HepG2 (cell line): ENCODE measurements around the gene CHCHD1. TPM values are rescaled to one million over a fixed set of nuclear protein-coding genes. Genes with fewer than 3 reads are reported as not detected.

Source experiments
- ATAC-seq: fragments of 200-7000 bp; cut with Tn5 transposase; 3 replicates; pipeline ENCODE4 v1.9.1; 2020; ENCODE audit warnings: mild to moderate bottlenecking, moderate library complexity
- BruUV-seq: library from RNA; stranded (reverse); fragments of 400-500 nt; replicated peaks from 2 replicates; lab custom pipeline; 2021; lab: Mats Ljungman, UMichigan
- CTCF ChIA-PET: fragments of 300-600 bp; formaldehyde crosslinking; extraction: SDS; loops from one replicate; lab custom pipeline; 2021; ENCODE audit warnings: low total read pairs, inconsistent platforms, low intra/inter-chr PET ratio; lab: Yijun Ruan, JAX
- POLR2A ChIA-PET: fragments of 350-600 bp; sonication (Branson Sonifier 250); formaldehyde crosslinking; loops from one replicate; lab custom pipeline; 2020; ENCODE audit warnings: antibody characterized with exemption, inconsistent platforms; lab: Yijun Ruan, JAX
- DNase-seq: peaks from one replicate; pipeline ENCODE4 v3.0.0-alpha.2; 2015; ENCODE audit warnings: low spot score
- FAIRE-seq: peaks from 3 replicates; lab custom pipeline; 2011; peaks lifted over from hg19 to GRCh38; lab: Jason Lieb, UNC
- H2AFZ ChIP-seq: one replicate; pipeline ENCODE4 v1.6.1; 2011; ENCODE audit warnings: low read length, inconsistent platforms
- H3K27ac ChIP-seq: fragments of 300-600 bp; 3 replicates; pipeline ENCODE4 v1.8.0; 2011; ENCODE audit warnings: mixed run types, mild to moderate bottlenecking, mixed read lengths, low read length, inconsistent platforms; ENCODE audit not compliant: insufficient read depth; ENCODE audit errors: extremely low read length
- H3K27me3 ChIP-seq, 2 experiments: fragments of 200-600 bp in 1 of 2; 2 replicates in 1 of 2; 3 replicates in 1 of 2; pipeline versions ENCODE4 v1.6.0 to v1.8.0; 2011; ENCODE audit warnings: low read length in 2 of 2, mild to moderate bottlenecking in 2 of 2, moderate library complexity in 2 of 2, inconsistent platforms in 1 of 2; ENCODE audit not compliant: insufficient read depth in 2 of 2, control insufficient read depth in 1 of 2
- H3K36me3 ChIP-seq, 2 experiments: fragments of 200-600 bp in 1 of 2; replicated peaks in 1 of 2; 2 replicates in 1 of 2; 3 replicates in 1 of 2; pipeline versions ENCODE4 v1.5.1 to v1.8.0; 2011; ENCODE audit warnings: low read length in 2 of 2, inconsistent platforms in 1 of 2; ENCODE audit not compliant: insufficient read depth in 2 of 2, control insufficient read depth in 1 of 2
- H3K4me1 ChIP-seq: 2 replicates; pipeline ENCODE4 v1.5.1; 2012; ENCODE audit warnings: low read length, inconsistent platforms; ENCODE audit not compliant: insufficient read depth
- H3K4me2 ChIP-seq: 2 replicates; pipeline ENCODE4 v1.6.0; 2011; ENCODE audit warnings: low read depth, low read length, inconsistent platforms
- H3K4me3 ChIP-seq, 3 experiments: fragments of 200-600 bp in 1 of 3; sonication (generic), shearing (Covaris generic) in 1 of 3; replicated peaks in 1 of 3; 2 replicates each; pipeline ENCODE4 v1.5.1; 2011 to 2016; ENCODE audit warnings: low read length in 3 of 3, inconsistent platforms in 2 of 3, low read depth in 2 of 3, mild to moderate bottlenecking in 2 of 3, control low read depth in 1 of 3, mixed read lengths in 1 of 3; ENCODE audit not compliant: insufficient read depth in 1 of 3
- H3K79me2 ChIP-seq: one replicate; pipeline ENCODE4 v1.6.1; 2011; ENCODE audit warnings: low read length, inconsistent platforms; ENCODE audit not compliant: insufficient read depth
- H3K9ac ChIP-seq: 2 replicates; pipeline ENCODE4 v1.6.0; 2011; ENCODE audit warnings: mild to moderate bottlenecking, low read depth, low read length, inconsistent platforms; ENCODE audit not compliant: insufficient read depth
- H3K9me3 ChIP-seq: 2 replicates; pipeline ENCODE4 v1.5.1; 2012; ENCODE audit warnings: mild to moderate bottlenecking, low read length
- H4K20me1 ChIP-seq: 2 replicates; pipeline ENCODE4 v1.6.0; 2011; ENCODE audit warnings: inconsistent platforms, mild to moderate bottlenecking, low read length, moderate library complexity; ENCODE audit not compliant: insufficient read depth
- AHDC1 ChIP-seq: sonication (generic); formaldehyde crosslinking; IDR thresholded peaks from 2 replicates; pipeline ENCODE4 v1.5.1; 2020; ENCODE audit warnings: mild to moderate bottlenecking, missing genetic modification reagents, borderline replicate concordance
- HCFC1 ChIP-seq: fragments of 150-350 bp; IDR thresholded peaks from 2 replicates; pipeline ENCODE4 v1.6.1; 2014; ENCODE audit warnings: low read depth, low read length
- HDAC6 ChIP-seq: fragments of 200-600 bp; sonication (generic); IDR thresholded peaks from 2 replicates; pipeline ENCODE4 v1.7.0; 2017; ENCODE audit warnings: mild to moderate bottlenecking, antibody characterized with exemption, low read length, low read depth
- KDM5A ChIP-seq: fragments of 200-600 bp; sonication (generic); IDR thresholded peaks from 2 replicates; pipeline ENCODE4 v1.7.0; 2018; ENCODE audit warnings: antibody characterized with exemption, mild to moderate bottlenecking, low read length, borderline replicate concordance
- NR2F1 ChIP-seq, 2 experiments: fragments of 450-650 bp in 1 of 2; formaldehyde crosslinking in 1 of 2; IDR thresholded peaks; 2 replicates each; pipeline versions ENCODE4 v1.5.0 to v1.6.1; 2016 to 2020; ENCODE audit warnings: mild to moderate bottlenecking in 1 of 2, missing compliant biosample characterization in 1 of 2, missing genetic modification reagents in 1 of 2, moderate library complexity in 1 of 2
- PHF20 ChIP-seq: sonication (generic); formaldehyde crosslinking; IDR thresholded peaks from 2 replicates; pipeline ENCODE4 v1.5.0; 2020; ENCODE audit warnings: mild to moderate bottlenecking, missing genetic modification reagents
- STAG1 ChIP-seq: sonication (generic); formaldehyde crosslinking; IDR thresholded peaks from 2 replicates; pipeline ENCODE4 v1.4.0; 2020; ENCODE audit warnings: missing genetic modification reagents
- ZNF331 ChIP-seq: sonication (generic); formaldehyde crosslinking; IDR thresholded peaks from 2 replicates; pipeline ENCODE4 v1.4.0; 2020; ENCODE audit warnings: missing genetic modification reagents
- ZNF556 ChIP-seq: sonication (generic); formaldehyde crosslinking; IDR thresholded peaks from 2 replicates; pipeline ENCODE4 v1.4.0; 2020; ENCODE audit warnings: mild to moderate bottlenecking, missing genetic modification reagents, borderline replicate concordance
- WGBS: methylation state at CpG from one replicate; pipeline ENCODE4 v1.1.6; 2017; ENCODE audit warnings: low lambda C conversion rate; 5-methylcytosine and 5-hydroxymethylcytosine counted together
- in situ Hi-C: cut with HindIII; loops from 2 replicates; pipeline ENCODE4 v1.10.0; 2017; ENCODE audit warnings: low pct_unique_long_range_greater_than_20kb; ENCODE audit not compliant: extremely low pct_ligation_motif_present
- intact Hi-C: fragments of 100-400 bp; cut with micrococcal nuclease; formaldehyde crosslinking; loops from one replicate; pipeline ENCODE4 v1.10.0; 2022; ENCODE audit not compliant: unreplicated experiment
- polyA plus RNA-seq, 8 experiments: library from polyadenylated mRNA; depleted of rRNA in 3 of 8; stranded (reverse) in 7 of 8; unstranded in 1 of 8; fragments of >200 nt; fragmentation: Illumina TruSeq in 4 of 8; extraction: Trizol in 4 of 8; gene quantifications; 2 replicates each; pipeline versions ENCODE4 v1.2.1 to v1.2.3, GENCODE V29; 2011 to 2016; ENCODE audit warnings: low read depth in 4 of 8, missing spikeins in 1 of 8, mixed read lengths in 1 of 8; ENCODE audit not compliant: insufficient read depth in 1 of 8
- total RNA-seq, 5 experiments: library from RNA; depleted of rRNA; stranded (reverse); fragments of >200 nt; fragmentation: Illumina TruSeq; extraction: Trizol; gene quantifications; 2 replicates each; pipeline ENCODE4 v1.2.3, GENCODE V29; 2016; ENCODE audit warnings: low read depth in 1 of 5
- TF ChIP-seq, protein P1 (sequence below): sonication (generic); formaldehyde crosslinking; IDR thresholded peaks from 2 replicates; pipeline ENCODE4 v1.5.0; 2020; ENCODE audit warnings: mild to moderate bottlenecking, missing genetic modification reagents, moderate library complexity

Gene CHCHD1
- total and polyA plus RNA-seq, 2 of the 13 experiments (the other 11 are each of a cell fraction or from before 2014, with no cell fraction given): 36.9 to 71.2 TPM

GRCh38 chr10:73773152-73773879 lies 8.5 kb upstream of the CHCHD1 start (continued):
- TF ChIP-seq AHDC1 (CRISPR knock-in tag) (0 out of 2 replicates have a peak, but pooled peaks have one; percentile 12), HDAC6 (no peak), ZNF331 (CRISPR knock-in tag) (no peak), PHF20 (0 out of 2 replicates have a peak, but pooled peaks have one; percentile 7), HCFC1 (no peak)

DNA sequence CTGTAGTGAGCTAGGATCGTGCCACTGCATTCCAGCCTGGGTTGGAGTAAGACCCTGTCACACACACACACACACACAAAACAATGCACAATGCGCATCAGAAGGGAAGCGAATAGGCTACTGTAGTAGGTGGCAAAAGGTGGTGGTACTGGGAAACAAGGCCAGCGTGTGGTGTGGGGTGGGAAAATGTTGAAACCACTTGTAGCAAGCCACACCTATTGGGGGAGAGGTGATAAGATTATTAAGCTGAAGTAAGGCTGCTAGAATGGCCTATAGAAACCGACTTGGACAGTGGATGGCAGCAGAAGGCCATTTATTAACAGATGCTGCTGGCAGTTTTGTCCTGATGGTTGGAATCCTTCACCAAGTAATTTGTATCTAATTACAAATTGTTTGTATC lies 7.2 kb upstream of the CHCHD1 start:
- H2AFZ ChIP-seq: no peak overlapping the region
- CTCF ChIA-PET: no interaction called here
- H3K27ac ChIP-seq: no peak overlapping the region
- H3K4me3 ChIP-seq: peak overlapping the region; percentile 68 to 84 (median 77)
- ATAC-seq (0 out of 3 replicates have a peak, but pooled peaks have one; percentile 5), DNase-seq (peak; percentile 18), FAIRE-seq (no peak)
- in situ Hi-C loops: no loop called here
- H3K4me1 ChIP-seq: peaks cover 25% of the 10 kb centered on the region
- BruUV-seq: no TSS peak
- peaks cover 39% of the 10 kb centered on the region for H3K79me2 ChIP-seq
- H3K27me3 ChIP-seq: no peaks in the 10 kb centered on the region; a peak in 1 of 5 replicates
- TF ChIP-seq KDM5A (0 out of 2 replicates have a peak, but pooled peaks have one; percentile 46), NR2F1 (CRISPR knock-in tag; IDR thresholded peaks at IDR 0.05) (no peak), STAG1 (peak; percentile 32; the same call in 1 of the 2 replicates), ZNF556 (CRISPR knock-in tag) (no peak)
- TF ChIP-seq, protein P1, sequence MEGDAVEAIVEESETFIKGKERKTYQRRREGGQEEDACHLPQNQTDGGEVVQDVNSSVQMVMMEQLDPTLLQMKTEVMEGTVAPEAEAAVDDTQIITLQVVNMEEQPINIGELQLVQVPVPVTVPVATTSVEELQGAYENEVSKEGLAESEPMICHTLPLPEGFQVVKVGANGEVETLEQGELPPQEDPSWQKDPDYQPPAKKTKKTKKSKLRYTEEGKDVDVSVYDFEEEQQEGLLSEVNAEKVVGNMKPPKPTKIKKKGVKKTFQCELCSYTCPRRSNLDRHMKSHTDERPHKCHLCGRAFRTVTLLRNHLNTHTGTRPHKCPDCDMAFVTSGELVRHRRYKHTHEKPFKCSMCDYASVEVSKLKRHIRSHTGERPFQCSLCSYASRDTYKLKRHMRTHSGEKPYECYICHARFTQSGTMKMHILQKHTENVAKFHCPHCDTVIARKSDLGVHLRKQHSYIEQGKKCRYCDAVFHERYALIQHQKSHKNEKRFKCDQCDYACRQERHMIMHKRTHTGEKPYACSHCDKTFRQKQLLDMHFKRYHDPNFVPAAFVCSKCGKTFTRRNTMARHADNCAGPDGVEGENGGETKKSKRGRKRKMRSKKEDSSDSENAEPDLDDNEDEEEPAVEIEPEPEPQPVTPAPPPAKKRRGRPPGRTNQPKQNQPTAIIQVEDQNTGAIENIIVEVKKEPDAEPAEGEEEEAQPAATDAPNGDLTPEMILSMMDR (CRISPR knock-in tag): peak; percentile 51
- no peaks in the 10 kb centered on the region for H3K9me3 ChIP-seq
- H3K4me2 ChIP-seq: peak overlapping the region; percentile 95
- H3K36me3 ChIP-seq: peaks cover 10 to 29% of the 10 kb centered on the region in 2 experiments
- peak overlapping the region; percentile 80 for H3K9ac ChIP-seq
- intact Hi-C loops: loop anchor here (5.0 kb wide), 1 partner anchor 103 kb away; no protein-coding TSS in a partner anchor
- peaks cover 7% of the 10 kb centered on the region; the same call in 1 of the 2 replicates for H4K20me1 ChIP-seq
- 50% methylated on average over 5 of the region's 5 CpGs for WGBS
- POLR2A ChIA-PET: no interaction called here
